Stimulated activated CD8-positive, alpha-beta memory T cell treated with anti-CD3 and anti-CD28 coated beads, Interleukin-7, amount 100 ng/mL, for 4 hours (primary cell): ENCODE results near the gene SERPINA12.

ENCODE experiments used
- DNase-seq, 2 donors: peaks; one replicate each; pipeline ENCODE4 v3.0.0-alpha.2; 2020; ENCODE audit warnings: low read depth in 2 of 2

SERPINA12 gene

GRCh38 chr14:94466706-94467370 is 42.4 kb downstream of the SERPINA12 start:
- no peak for DNase-seq

GRCh38 chr14:94465042-94465441 is 44.2 kb downstream of the SERPINA12 start:
- DNase-seq = no peak

- no peak for DNase-seq
Observed at GRCh38 chr14:94464290-94464689, 45.0 kb downstream of the SERPINA12 start.

GRCh38 chr14:94462763-94463572 is 46.3 kb downstream of the SERPINA12 start:
- no peak for DNase-seq

GRCh38 chr14:94462219-94462551 is 47.1 kb downstream of the SERPINA12 start:
- DNase-seq = no peak

- no peak for DNase-seq
Observed at GRCh38 chr14:94461526-94462218, 47.6 kb downstream of the SERPINA12 start.

- DNase-seq = no peak
Observed at GRCh38 chr14:94460631-94461416, 48.4 kb downstream of the SERPINA12 start.

GRCh38 chr14:94458558-94459205 is 50.6 kb downstream of the SERPINA12 start:
- DNase-seq = no peak

GRCh38 chr14:94458096-94458495 is 51.2 kb downstream of the SERPINA12 start:
- DNase-seq = no peak

GRCh38 chr14:94455928-94456327 is 53.3 kb downstream of the SERPINA12 start:
- no peak for DNase-seq

GRCh38 chr14:94451826-94452225 is 57.4 kb downstream of the SERPINA12 start:
- DNase-seq = no peak

GRCh38 chr14:94451091-94451771 is 58.0 kb downstream of the SERPINA12 start:
- no peak for DNase-seq

- no peak for DNase-seq
Observed at GRCh38 chr14:94450722-94451090, 58.6 kb downstream of the SERPINA12 start.

GRCh38 chr14:94449930-94450329 is 59.3 kb downstream of the SERPINA12 start:
- DNase-seq = no peak

- DNase-seq = no peak
Observed at GRCh38 chr14:94448071-94448808, 61.0 kb downstream of the SERPINA12 start.

GRCh38 chr14:94447206-94447605 is 62.1 kb downstream of the SERPINA12 start:
- DNase-seq = no peak

- no peak for DNase-seq
Observed at GRCh38 chr14:94446126-94446525, 63.1 kb downstream of the SERPINA12 start.

- no peak for DNase-seq
Observed at GRCh38 chr14:94445003-94445402, 64.3 kb downstream of the SERPINA12 start.

- no peak for DNase-seq
Observed at GRCh38 chr14:94441531-94442205, 67.6 kb downstream of the SERPINA12 start.

- no peak for DNase-seq
Observed at GRCh38 chr14:94441130-94441529, 68.1 kb downstream of the SERPINA12 start.
